ENCODE data around the gene SLC7A4. TPM values are rescaled to one million over a fixed set of nuclear protein-coding genes. Genes with fewer than 3 reads are reported as not detected.

Gene SLC7A4
- total RNA-seq, 1 experiment from 2014 or later, result not detected

- Mint-ChIP-seq H3K36me3 (ENCODE audit: insufficient read depth, unreplicated experiment) (no peaks in the 10 kb centered on the region), H3K4me1 (ENCODE audit: insufficient read depth, unreplicated experiment) (peaks cover 13% of the 10 kb centered on the region), H3K9me3 (ENCODE audit: unreplicated experiment) (no peaks in the 10 kb centered on the region), H3K27me3 (ENCODE audit: insufficient read depth, unreplicated experiment) (no peaks in the 10 kb centered on the region), H3K4me3 (ENCODE audit: unreplicated experiment) (no peak overlapping the region), H3K27ac (ENCODE audit: low read depth, unreplicated experiment) (no peak overlapping the region)
- ChIA-PET CTCF (no interaction called here), POLR2A (no interaction called here)
- TF ChIP-seq, protein P1, sequence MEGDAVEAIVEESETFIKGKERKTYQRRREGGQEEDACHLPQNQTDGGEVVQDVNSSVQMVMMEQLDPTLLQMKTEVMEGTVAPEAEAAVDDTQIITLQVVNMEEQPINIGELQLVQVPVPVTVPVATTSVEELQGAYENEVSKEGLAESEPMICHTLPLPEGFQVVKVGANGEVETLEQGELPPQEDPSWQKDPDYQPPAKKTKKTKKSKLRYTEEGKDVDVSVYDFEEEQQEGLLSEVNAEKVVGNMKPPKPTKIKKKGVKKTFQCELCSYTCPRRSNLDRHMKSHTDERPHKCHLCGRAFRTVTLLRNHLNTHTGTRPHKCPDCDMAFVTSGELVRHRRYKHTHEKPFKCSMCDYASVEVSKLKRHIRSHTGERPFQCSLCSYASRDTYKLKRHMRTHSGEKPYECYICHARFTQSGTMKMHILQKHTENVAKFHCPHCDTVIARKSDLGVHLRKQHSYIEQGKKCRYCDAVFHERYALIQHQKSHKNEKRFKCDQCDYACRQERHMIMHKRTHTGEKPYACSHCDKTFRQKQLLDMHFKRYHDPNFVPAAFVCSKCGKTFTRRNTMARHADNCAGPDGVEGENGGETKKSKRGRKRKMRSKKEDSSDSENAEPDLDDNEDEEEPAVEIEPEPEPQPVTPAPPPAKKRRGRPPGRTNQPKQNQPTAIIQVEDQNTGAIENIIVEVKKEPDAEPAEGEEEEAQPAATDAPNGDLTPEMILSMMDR (IDR thresholded peaks at IDR 0.05; ENCODE audit: unreplicated experiment), result no peak
- intact Hi-C loops (cut with micrococcal nuclease), result no loop called here
- no TSS peak for BruUV-seq (replicated peaks)
- DNase-seq (ENCODE audit: unreplicated experiment), result no peak
These were observed 1.5 kb upstream of the SLC7A4 start for GRCh38 chr22:21033895-21034294.

GRCh38 chr22:21032868-21033688 lies 717 bp upstream of the SLC7A4 start:
- no peaks in the 10 kb centered on the region for H3K36me3 Mint-ChIP-seq (ENCODE audit: insufficient read depth, unreplicated experiment)
- CTCF ChIA-PET, result no interaction called here
- no TSS peak for BruUV-seq (replicated peaks)

DNA sequence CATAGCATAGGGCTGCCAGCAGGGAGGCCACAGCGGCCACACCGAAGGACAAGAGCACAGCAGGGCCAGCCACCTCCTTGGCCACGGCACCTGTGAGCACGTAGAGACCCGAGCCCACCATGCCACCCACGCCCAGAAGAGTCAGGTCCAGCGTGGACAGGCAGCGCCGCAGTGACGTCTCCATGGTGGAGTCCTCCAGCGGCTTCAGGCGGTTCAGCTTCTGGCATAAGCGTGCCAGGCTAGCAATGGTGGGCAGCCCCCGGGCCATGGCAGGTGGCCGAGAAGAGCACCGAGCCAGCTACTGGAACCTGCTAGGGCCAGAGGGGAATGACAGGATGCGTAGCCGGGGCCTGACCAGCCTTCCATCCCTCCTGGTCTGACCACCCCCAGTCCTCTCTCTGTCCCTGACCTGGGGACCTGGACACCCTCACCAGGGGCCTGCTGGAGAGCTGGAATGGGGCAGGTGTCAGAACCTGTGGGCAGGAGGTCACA lies 770 bp downstream of the SLC7A4 start:
- no peak for DNase-seq (ENCODE audit: unreplicated experiment)
- ChIA-PET POLR2A (no interaction called here), CTCF (no interaction called here)
- no TSS peak for BruUV-seq (replicated peaks)
- intact Hi-C loops (cut with micrococcal nuclease), result no loop called here
- H3K4me3 Mint-ChIP-seq (ENCODE audit: unreplicated experiment), result no peak overlapping the region
- peaks cover 7% of the 10 kb centered on the region for H3K4me1 Mint-ChIP-seq (ENCODE audit: insufficient read depth, unreplicated experiment)
- no peaks in the 10 kb centered on the region for H3K27me3 Mint-ChIP-seq (ENCODE audit: insufficient read depth, unreplicated experiment)
- no peak overlapping the region for H3K27ac Mint-ChIP-seq (ENCODE audit: low read depth, unreplicated experiment)
- TF ChIP-seq, protein P1 (IDR thresholded peaks at IDR 0.05; ENCODE audit: unreplicated experiment), result no peak
- H3K36me3 Mint-ChIP-seq (ENCODE audit: insufficient read depth, unreplicated experiment), result no peaks in the 10 kb centered on the region
- no peaks in the 10 kb centered on the region for H3K9me3 Mint-ChIP-seq (ENCODE audit: unreplicated experiment)

More at GRCh38 chr22:21032868-21033688, 717 bp upstream of the SLC7A4 start:
- no peak for DNase-seq (ENCODE audit: unreplicated experiment)
- H3K27me3 Mint-ChIP-seq (ENCODE audit: insufficient read depth, unreplicated experiment), result no peaks in the 10 kb centered on the region
- POLR2A ChIA-PET, result interaction anchor here (0.9 kb wide), 1 partner anchor 51 kb away, joined by 4 read pairs; the partner anchor contains the start of gene LZTR1
- no peak overlapping the region for H3K27ac Mint-ChIP-seq (ENCODE audit: low read depth, unreplicated experiment)
- intact Hi-C loops (cut with micrococcal nuclease), result no loop called here
- TF ChIP-seq, protein P1 (IDR thresholded peaks at IDR 0.05; ENCODE audit: unreplicated experiment), result no peak
- H3K4me3 Mint-ChIP-seq (ENCODE audit: unreplicated experiment), result no peak overlapping the region
- no peaks in the 10 kb centered on the region for H3K9me3 Mint-ChIP-seq (ENCODE audit: unreplicated experiment)
- H3K4me1 Mint-ChIP-seq (ENCODE audit: insufficient read depth, unreplicated experiment), result peaks cover 6% of the 10 kb centered on the region

DNA sequence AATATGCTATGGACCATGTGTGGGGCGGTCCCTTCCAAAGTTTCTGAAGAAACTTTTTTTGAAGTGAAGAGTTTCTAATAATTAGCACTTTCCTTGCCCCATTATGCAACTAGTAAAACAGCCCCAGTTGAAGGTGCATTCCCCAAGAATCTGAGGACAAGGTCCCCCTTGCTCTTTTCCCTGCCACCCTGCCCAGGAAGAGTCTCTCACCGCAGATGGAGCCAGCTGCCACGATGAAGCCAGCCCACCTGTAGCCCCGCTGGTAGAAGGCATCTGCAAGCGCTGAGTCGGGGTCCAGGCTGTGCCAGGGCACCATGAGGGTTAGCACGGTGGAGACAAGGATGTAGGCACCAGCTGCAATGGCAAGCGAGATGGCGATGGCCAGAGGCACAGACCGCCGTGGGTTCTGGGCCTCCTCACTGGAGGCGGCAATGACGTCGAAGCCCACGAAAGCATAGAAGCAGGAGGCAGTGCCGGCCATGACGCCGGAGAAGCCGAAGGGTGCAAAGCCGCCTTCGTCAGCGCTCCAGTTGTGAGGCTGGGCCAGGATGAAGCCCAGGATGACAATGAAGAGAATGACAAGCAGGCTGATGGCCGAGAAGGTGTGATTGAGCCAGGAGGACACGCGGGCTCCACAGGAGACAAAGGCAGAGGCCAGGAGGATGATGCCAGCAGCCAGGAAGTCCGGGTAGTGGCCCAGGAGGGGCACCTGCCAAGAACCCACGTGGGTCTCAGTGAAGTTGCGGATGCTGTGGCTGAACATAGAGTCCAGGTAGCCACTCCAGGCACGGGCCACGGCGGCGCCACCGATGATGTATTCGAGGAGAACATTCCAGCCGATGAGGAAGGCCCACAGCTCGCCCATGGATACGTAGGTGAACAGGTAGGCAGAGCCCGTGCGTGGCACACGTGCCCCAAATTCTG lies 1.5 kb downstream of the SLC7A4 start:
- no TSS peak for BruUV-seq (replicated peaks)
- peaks cover 7% of the 10 kb centered on the region for H3K4me1 Mint-ChIP-seq (ENCODE audit: insufficient read depth, unreplicated experiment)
- H3K36me3 Mint-ChIP-seq (ENCODE audit: insufficient read depth, unreplicated experiment), result no peaks in the 10 kb centered on the region
- no peaks in the 10 kb centered on the region for H3K9me3 Mint-ChIP-seq (ENCODE audit: unreplicated experiment)
- ChIA-PET POLR2A (no interaction called here), CTCF (no interaction called here)
- DNase-seq (ENCODE audit: unreplicated experiment), result no peak
- intact Hi-C loops (cut with micrococcal nuclease), result no loop called here
- no peak overlapping the region for H3K27ac Mint-ChIP-seq (ENCODE audit: low read depth, unreplicated experiment)
- H3K4me3 Mint-ChIP-seq (ENCODE audit: unreplicated experiment), result no peak overlapping the region
- no peaks in the 10 kb centered on the region for H3K27me3 Mint-ChIP-seq (ENCODE audit: insufficient read depth, unreplicated experiment)
- TF ChIP-seq, protein P1 (IDR thresholded peaks at IDR 0.05; ENCODE audit: unreplicated experiment), result no peak
